Esophagus squamous epithelium (tissue), 5 donors: ENCODE measurements around the gene GPR146. TPM values are rescaled to one million over a fixed set of nuclear protein-coding genes. Genes with fewer than 3 reads are reported as not detected.
A peak's percentile ranks its signal among the peaks of the same experiment; 100 is the strongest.

ENCODE experiments used
- DNase-seq: peaks from one replicate; lab custom pipeline; 2025; lab: John Stamatoyannopoulos, UW
- H3K27ac ChIP-seq, 4 donors: fragments of 200-600 bp; sonication (generic); one replicate each; pipeline ENCODE4 v1.5.1; 2016 to 2019; ENCODE audit warnings: mild to moderate bottlenecking in 1 of 4
- H3K27me3 ChIP-seq, 4 donors: fragments of 200-600 bp; sonication (generic); 1 replicate in 3 of 4; 2 replicates in 1 of 4; pipeline versions ENCODE4 v1.5.1 to v1.6.0; 2017 to 2021; ENCODE audit warnings: antibody characterized with exemption in 1 of 4
- H3K36me3 ChIP-seq, 3 donors: fragments of 200-600 bp; sonication (generic); one replicate each; pipeline ENCODE4 v1.5.1; 2016 to 2019
- H3K4me1 ChIP-seq, 3 donors: fragments of 200-600 bp; sonication (generic); one replicate each; pipeline ENCODE4 v1.5.1; 2017 to 2019
- H3K4me3 ChIP-seq, 4 donors: fragments of 200-600 bp; sonication (generic); 1 replicate in 3 of 4; 2 replicates in 1 of 4; pipeline ENCODE4 v1.5.1; 2016 to 2019; ENCODE audit warnings: mild to moderate bottlenecking in 2 of 4, moderate library complexity in 1 of 4
- H3K9me3 ChIP-seq, 3 donors: fragments of 200-600 bp; sonication (generic); one replicate each; pipeline ENCODE4 v1.5.1; 2016 to 2019
- CTCF ChIP-seq, 6 experiments: fragments of 450-650 bp in 4 of 6; fragments of 200-600 bp in 2 of 6; sonication (generic) in 2 of 6; IDR thresholded peaks; one replicate each; pipeline ENCODE4 v1.5.1; 2016 to 2019; ENCODE audit warnings: antibody characterized with exemption in 6 of 6, mild to moderate bottlenecking in 4 of 6, moderate library complexity in 4 of 6
- POLR2A ChIP-seq, 4 donors: fragments of 450-650 bp; IDR thresholded peaks; one replicate each; pipeline ENCODE4 v1.6.1; 2017; ENCODE audit warnings: antibody characterized with exemption in 4 of 4, mild to moderate bottlenecking in 4 of 4, moderate library complexity in 3 of 4
- WGBS, 2 donors: methylation state at CpG; one replicate each; pipeline ENCODE4 v1.1.5; 2018; 5-methylcytosine and 5-hydroxymethylcytosine counted together
- intact Hi-C: fragments of 100-400 bp; cut with DNase I; formaldehyde crosslinking; loops from one replicate; pipeline ENCODE4 v1.15.0; 2022
- total RNA-seq, 4 donors: library from RNA; depleted of rRNA; stranded (reverse); fragments of >200 nt; gene quantifications; one replicate each; pipeline ENCODE4 v1.1.0, GENCODE V29; 2016
- donor health status: DM: yes; HTN: yes; CAD: no.

GPR146 gene
- total RNA-seq, 4 donors from 2014 or later, result 1.1 to 12.8 (median 3.5) TPM

GRCh38 chr7:1065585-1066241 is 21.4 kb downstream of the GPR146 start:
- DNase-seq, result no peak
- Histone ChIP-seq H3K9me3 (no peaks in the 10 kb centered on the region), H3K36me3 (no peaks in the 10 kb centered on the region), H3K4me3 (peak overlapping the region in 3 of 4 donors; percentile 11 to 46 (median 34)), H3K4me1 (peaks cover 44 to 59% (median 48%) of the 10 kb centered on the region in 3 donors), H3K27ac (peak overlapping the region in 3 of 4 donors; percentile 47 to 75 (median 66)), H3K27me3 (no peaks in the 10 kb centered on the region)
- 0% methylated on average over 3 to 5 of the region's 48 CpGs for WGBS, 2 donors
- intact Hi-C loops, result loop anchor here (2.0 kb wide), 1 partner anchor 73 kb away; no protein-coding TSS in a partner anchor
- TF ChIP-seq CTCF (IDR thresholded peaks at IDR 0.05) (peak; percentile 89 to 97 (median 94)), POLR2A (IDR thresholded peaks at IDR 0.05) (no peak)

GRCh38 chr7:1066242-1066588 is 21.9 kb downstream of the GPR146 start:
- TF ChIP-seq CTCF (IDR thresholded peaks at IDR 0.05), result no peak
- TF ChIP-seq POLR2A (IDR thresholded peaks at IDR 0.05), result no peak
- Histone ChIP-seq H3K27ac (peak overlapping the region in 3 of 4 donors; percentile 47 to 75 (median 66)), H3K27me3 (no peaks in the 10 kb centered on the region), H3K4me3 (peak overlapping the region in 2 of 4 donors; percentile 11 to 34), H3K4me1 (peaks cover 39 to 54% (median 43%) of the 10 kb centered on the region in 3 donors), H3K36me3 (no peaks in the 10 kb centered on the region), H3K9me3 (no peaks in the 10 kb centered on the region)
- no peak for DNase-seq
- intact Hi-C loops, result loop anchor here (2.0 kb wide), 1 partner anchor 73 kb away; no protein-coding TSS in a partner anchor
- WGBS, 2 donors, result 40 to 75% methylated on average over 1 to 15 of the region's 21 CpGs

- Histone ChIP-seq H3K9me3 (no peaks in the 10 kb centered on the region), H3K27me3 (no peaks in the 10 kb centered on the region), H3K36me3 (no peaks in the 10 kb centered on the region), H3K27ac (no peak overlapping the region), H3K4me1 (peaks cover 23 to 36% (median 27%) of the 10 kb centered on the region in 3 donors), H3K4me3 (no peak overlapping the region)
- 60 to 91% methylated on average over 1 to 8 of the region's 14 CpGs for WGBS, 2 donors
- no peak for TF ChIP-seq POLR2A (IDR thresholded peaks at IDR 0.05)
- no peak for TF ChIP-seq CTCF (IDR thresholded peaks at IDR 0.05)
- intact Hi-C loops, result no loop called here
- no peak for DNase-seq
These were observed 23.7 kb downstream of the GPR146 start for GRCh38 chr7:1068013-1068412.

GRCh38 chr7:1068619-1069018 is 24.3 kb downstream of the GPR146 start:
- WGBS, 2 donors, result 75 to 87% methylated on average over 5 to 7 of the region's 11 CpGs
- TF ChIP-seq POLR2A (IDR thresholded peaks at IDR 0.05) (no peak), CTCF (IDR thresholded peaks at IDR 0.05) (no peak)
- Histone ChIP-seq H3K27me3 (no peaks in the 10 kb centered on the region), H3K4me3 (no peak overlapping the region), H3K27ac (no peak overlapping the region), H3K9me3 (no peaks in the 10 kb centered on the region), H3K4me1 (peaks cover 17 to 30% (median 21%) of the 10 kb centered on the region in 3 donors), H3K36me3 (no peaks in the 10 kb centered on the region)
- no peak for DNase-seq
- intact Hi-C loops, result no loop called here

GRCh38 chr7:1070544-1071011 is 26.2 kb downstream of the GPR146 start:
- Histone ChIP-seq H3K27me3 (no peaks in the 10 kb centered on the region), H3K4me3 (no peak overlapping the region), H3K27ac (no peak overlapping the region), H3K36me3 (no peaks in the 10 kb centered on the region), H3K4me1 (peaks cover 6 to 23% (median 7%) of the 10 kb centered on the region in 3 donors), H3K9me3 (no peaks in the 10 kb centered on the region)
- intact Hi-C loops, result no loop called here
- TF ChIP-seq POLR2A (IDR thresholded peaks at IDR 0.05) (no peak), CTCF (IDR thresholded peaks at IDR 0.05) (no peak)
- 89 to 93% methylated on average over 33 of the region's 42 CpGs for WGBS, 2 donors
- DNase-seq, result no peak
